ACC112 (cell line): ENCODE results near the gene PHOX2B.
"Not testable (repeated sequence)": the region's sequence is repeated elsewhere in the genome, so short reads cannot be mapped to it uniquely, and the experiment has no call there.

ENCODE experiments used
- H2AFZ ChIP-seq: fragments of 200-600 bp; sonication (generic); one replicate; pipeline ENCODE4 v1.6.0; 2017; ENCODE audit warnings: antibody characterized with exemption, low read length; ENCODE audit not compliant: unreplicated experiment
- H3K27ac ChIP-seq: fragments of 200-600 bp; sonication (generic); 2 replicates; pipeline ENCODE4 v1.5.1; 2014; ENCODE audit warnings: low read depth, mild to moderate bottlenecking, antibody characterized with exemption, low read length, moderate library complexity
- H3K27me3 ChIP-seq: fragments of 200-600 bp; sonication (generic); 2 replicates; pipeline ENCODE4 v1.6.1; 2014; ENCODE audit warnings: mild to moderate bottlenecking, antibody characterized with exemption, low read length, moderate library complexity, mixed read lengths; ENCODE audit not compliant: insufficient read depth
- H3K36me3 ChIP-seq: fragments of 200-600 bp; sonication (generic); 2 replicates; pipeline ENCODE4 v1.6.1; 2016; ENCODE audit warnings: mild to moderate bottlenecking, antibody characterized with exemption, low read length, moderate library complexity, mixed read lengths; ENCODE audit not compliant: insufficient read depth
- H3K4me1 ChIP-seq: fragments of 200-600 bp; sonication (generic); one replicate; pipeline ENCODE4 v1.6.1; 2016; ENCODE audit warnings: low read length, mixed read lengths; ENCODE audit not compliant: insufficient read depth, unreplicated experiment, control insufficient read depth
- H3K4me3 ChIP-seq: fragments of 200-600 bp; sonication (generic); 2 replicates; pipeline ENCODE4 v1.5.1; 2014; ENCODE audit warnings: mild to moderate bottlenecking, low read depth, low read length
- H3K79me2 ChIP-seq: fragments of 200-600 bp; sonication (generic); one replicate; pipeline ENCODE4 v1.6.0; 2016; ENCODE audit warnings: low read length; ENCODE audit not compliant: control insufficient read depth, unreplicated experiment, insufficient read depth

The PHOX2B gene

DNA sequence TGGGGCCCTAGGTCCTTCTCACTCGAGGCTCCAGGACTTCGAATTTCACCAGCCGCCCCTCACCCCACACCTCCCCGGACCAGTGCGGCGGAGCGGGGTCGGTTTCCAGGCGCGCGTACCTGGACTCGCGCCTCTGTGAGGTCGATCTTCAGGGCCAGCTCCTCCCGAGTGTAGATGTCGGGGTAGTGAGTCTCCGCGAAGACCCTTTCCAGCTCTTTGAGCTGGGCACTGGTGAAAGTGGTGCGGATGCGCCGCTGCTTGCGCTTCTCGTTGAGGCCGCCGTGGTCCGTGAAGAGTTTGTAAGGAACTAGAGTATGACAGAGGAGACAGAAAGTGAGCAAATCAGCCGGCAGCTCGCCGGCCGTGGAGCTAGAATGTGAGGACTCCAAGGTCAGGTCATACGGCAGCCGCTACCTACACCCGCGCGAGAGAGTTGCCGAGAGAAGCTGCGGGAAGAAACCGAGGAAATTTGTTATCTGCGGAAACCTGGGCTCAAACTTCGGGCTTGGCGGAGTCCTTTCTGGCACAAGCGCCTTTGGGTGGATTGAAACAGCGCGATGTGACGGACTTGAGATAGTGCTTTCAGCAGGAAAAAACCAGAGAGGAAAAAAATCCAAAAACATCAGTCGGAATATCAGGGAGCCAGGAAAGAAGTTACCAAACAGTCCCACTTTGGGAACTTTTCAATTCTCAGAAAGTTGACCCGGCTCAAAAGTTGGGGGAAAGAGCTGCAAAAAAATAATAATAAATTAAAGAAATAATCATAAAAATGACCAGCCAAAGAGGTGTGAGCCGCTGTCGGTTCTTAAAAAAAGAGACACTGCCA is 1.1 kb downstream of the PHOX2B start:
- Histone ChIP-seq H3K27me3 (peaks cover 98% of the 10 kb centered on the region), H3K4me3 (no peak overlapping the region), H3K27ac (no peak overlapping the region)

DNA sequence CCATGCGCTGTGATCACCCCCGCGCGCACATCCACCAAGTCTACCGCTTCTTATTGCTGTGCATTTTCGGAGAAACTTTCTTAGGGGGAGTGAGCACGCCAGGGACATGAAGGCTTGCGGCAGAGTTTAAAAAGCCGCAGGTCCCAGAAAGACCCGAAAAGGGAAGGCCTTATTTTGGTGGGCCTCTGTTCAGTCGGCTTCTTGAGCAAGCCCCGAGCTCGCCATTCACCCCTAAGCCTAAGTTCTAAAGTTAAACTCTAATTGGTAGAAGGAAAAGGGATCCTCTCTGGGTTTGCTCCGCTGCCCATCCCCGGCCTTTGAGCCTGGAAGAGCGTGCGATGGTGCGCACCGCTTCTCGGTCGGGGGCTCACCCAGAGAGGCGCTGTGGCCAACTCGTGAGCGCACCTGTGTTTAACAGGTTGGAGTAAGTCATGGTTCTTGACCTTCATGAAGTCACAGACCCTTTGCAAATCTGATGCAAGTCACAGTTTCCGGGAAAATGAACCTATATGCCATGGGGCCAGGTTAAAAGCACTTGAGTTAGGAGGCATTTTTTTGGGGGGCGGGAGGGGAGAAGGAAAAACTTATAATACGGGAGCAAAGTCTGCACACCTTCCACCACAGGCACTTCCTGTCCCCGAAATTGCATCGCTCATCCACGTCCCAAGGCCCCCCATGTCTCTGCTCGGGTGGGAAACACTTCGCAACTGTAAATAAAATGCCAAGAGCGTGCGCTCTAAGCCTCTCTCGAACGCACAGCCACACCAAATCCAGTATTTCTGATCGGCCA is 1.9 kb downstream of the PHOX2B start:
- no peak overlapping the region for H3K4me3 ChIP-seq
- no peaks in the 10 kb centered on the region for H3K79me2 ChIP-seq
- peaks cover 91% of the 10 kb centered on the region for H3K27me3 ChIP-seq
- no peaks in the 10 kb centered on the region for H3K4me1 ChIP-seq
- no peaks in the 10 kb centered on the region for H3K36me3 ChIP-seq
- H2AFZ ChIP-seq = no peak overlapping the region
- no peak overlapping the region for H3K27ac ChIP-seq

More for the DNA sequence above, 1.1 kb downstream of the PHOX2B start:
- H3K36me3 ChIP-seq = no peaks in the 10 kb centered on the region
- H3K4me1 ChIP-seq = no peaks in the 10 kb centered on the region
- H2AFZ ChIP-seq = no peak overlapping the region
- no peaks in the 10 kb centered on the region for H3K79me2 ChIP-seq

DNA sequence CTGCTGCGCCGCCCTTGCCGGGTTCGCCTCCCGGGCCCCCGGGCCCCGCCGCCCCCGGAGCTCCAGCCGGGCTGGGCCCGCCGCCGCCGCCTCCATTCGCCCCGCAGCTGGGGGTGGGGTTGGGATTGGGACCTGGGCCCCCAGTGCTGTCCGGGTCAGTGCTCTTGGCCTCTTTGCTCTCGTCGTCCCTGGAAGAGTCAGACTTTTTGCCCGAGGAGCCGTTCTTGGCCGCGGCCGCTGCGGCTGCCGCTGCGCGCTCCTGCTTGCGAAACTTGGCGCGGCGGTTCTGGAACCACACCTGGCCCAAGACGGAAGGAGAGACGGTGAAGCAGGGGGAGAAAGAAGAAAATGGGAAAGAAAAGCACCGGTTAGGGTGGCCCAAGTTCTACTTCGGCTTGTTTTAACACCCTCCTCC is 2.5 kb downstream of the PHOX2B start:
- Histone ChIP-seq H3K4me3 (no peak overlapping the region), H3K36me3 (no peaks in the 10 kb centered on the region), H3K79me2 (no peaks in the 10 kb centered on the region), H3K4me1 (no peaks in the 10 kb centered on the region), H3K27ac (no peak overlapping the region), H3K27me3 (peaks cover 90% of the 10 kb centered on the region), H2AFZ (no peak overlapping the region)

DNA sequence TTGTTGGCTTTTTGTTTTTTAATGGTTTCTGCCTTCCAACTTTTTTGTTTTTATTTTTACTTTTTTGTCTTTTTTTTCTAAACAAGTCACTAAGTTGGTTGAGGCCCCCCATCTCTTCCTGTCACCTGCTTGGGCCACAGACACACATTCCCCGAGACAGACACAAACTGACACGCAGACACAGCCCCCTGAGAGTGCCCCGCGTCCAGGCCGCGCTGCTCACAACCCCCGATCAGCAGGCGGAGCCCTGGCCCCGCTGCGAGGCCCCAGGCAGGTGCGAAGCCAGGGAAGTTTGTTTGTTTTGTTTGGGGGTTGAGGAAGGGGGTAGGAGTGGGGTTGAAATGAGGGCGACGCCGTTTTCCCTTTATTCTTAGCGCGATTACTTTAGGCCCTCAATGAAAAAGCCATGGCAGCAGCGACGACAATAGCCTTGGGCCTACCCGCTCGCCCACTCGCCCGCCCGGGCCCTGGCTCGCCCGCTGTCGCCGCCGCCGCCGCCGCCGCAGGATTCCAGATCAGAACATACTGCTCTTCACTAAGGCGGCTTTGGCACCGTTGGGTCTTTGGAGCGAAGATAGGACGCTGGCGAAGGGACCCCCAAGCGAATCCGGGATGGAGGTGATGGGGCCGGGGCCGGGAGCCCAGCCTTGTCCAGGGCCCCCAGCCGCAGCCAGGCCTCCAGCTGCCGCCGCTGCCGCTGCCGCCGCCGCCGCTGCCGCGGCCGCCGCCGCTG is 3.1 kb downstream of the PHOX2B start:
- Histone ChIP-seq H3K4me1 (no peaks in the 10 kb centered on the region), H3K79me2 (no peaks in the 10 kb centered on the region), H3K27me3 (peaks cover 89% of the 10 kb centered on the region), H3K27ac (no peak overlapping the region), H3K4me3 (no peak overlapping the region), H3K36me3 (no peaks in the 10 kb centered on the region), H2AFZ (no peak overlapping the region)

DNA sequence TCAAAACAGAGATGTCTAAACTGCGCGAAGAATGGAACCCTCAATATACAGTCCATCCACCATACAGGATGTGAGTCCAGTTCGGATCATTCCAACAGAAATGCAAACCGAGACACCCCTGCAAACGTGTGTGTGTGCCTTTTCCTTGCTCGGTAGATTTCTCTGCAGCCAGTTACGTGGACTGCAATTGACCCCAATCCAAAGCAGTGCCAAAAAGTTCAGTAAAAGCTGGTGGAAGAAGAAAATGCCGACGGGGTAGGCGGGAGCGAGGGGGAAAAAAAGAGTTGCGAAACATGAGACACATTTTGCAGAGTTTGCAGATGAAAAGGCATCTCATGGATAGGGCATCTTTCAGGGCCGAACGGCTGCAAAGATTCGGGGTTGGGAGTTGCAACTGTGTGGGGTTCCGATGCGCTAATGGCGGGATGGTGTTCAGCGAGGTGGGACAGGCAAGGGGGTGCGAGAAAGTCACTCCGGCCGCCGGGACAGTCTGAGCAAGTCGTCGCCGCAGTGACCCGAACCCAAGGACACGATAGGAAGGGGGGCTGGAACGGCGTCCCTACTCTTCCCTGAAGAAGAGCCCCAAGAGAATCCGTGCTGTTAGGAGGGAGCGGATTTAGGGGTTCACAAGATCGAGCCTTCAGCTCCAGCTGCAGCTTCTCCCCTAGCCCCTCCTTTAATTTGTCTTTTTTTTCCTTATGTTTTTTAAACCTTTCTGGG is 3.8 kb downstream of the PHOX2B start:
- Histone ChIP-seq H3K4me1 (no peaks in the 10 kb centered on the region), H3K27ac (no peak overlapping the region), H3K79me2 (no peaks in the 10 kb centered on the region), H2AFZ (no peak overlapping the region), H3K4me3 (no peak overlapping the region), H3K27me3 (peaks cover 89% of the 10 kb centered on the region), H3K36me3 (no peaks in the 10 kb centered on the region)

DNA sequence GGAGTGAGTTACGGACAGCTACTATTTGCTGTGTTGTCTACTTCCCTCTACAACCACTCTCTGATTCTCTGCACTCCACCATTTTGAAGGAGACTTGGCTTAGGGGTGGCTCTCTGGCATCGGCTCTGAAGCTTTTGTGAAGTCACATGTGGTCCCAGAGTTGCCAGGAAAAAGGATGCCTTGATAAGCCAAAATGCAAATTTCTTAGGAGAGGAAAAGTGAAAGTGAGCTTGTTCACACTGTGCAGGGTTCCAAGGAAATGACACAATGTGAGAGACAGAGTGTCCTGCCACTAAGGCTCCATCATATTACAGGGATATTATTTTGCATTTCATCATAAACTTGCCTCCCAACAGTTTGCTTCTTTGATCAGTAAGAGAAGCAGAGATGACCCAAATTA is 7.2 kb downstream of the PHOX2B start:
- H3K27me3 ChIP-seq = peaks cover 71% of the 10 kb centered on the region

DNA sequence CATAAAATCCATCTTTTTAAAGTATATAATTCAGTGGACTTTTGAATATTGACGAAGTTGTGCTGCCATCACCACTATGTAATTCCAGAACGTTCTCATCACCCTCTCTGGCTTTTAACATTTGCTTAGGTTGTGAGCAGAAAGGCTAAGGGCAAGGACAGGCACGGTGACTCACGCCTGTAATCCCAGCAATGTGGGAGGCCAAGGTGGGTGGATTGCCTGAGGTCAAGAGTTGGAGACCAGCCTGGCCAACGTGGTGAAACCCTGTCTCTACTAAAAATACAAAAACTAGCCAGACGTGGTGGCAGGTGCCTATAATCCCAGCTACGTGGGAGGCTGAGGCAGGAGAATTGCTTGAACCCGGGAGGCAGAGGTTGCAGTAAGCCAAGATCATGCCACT is 11.0 kb downstream of the PHOX2B start:
- H3K79me2 ChIP-seq, H3K4me1 ChIP-seq, H3K4me3 ChIP-seq, H2AFZ ChIP-seq, H3K36me3 ChIP-seq, H3K27ac ChIP-seq: not testable (repeated sequence)
- peaks cover 55% of the 10 kb centered on the region for H3K27me3 ChIP-seq

More for the DNA sequence above, 7.2 kb downstream of the PHOX2B start:
- no peak overlapping the region for H3K4me3 ChIP-seq
- no peaks in the 10 kb centered on the region for H3K36me3 ChIP-seq
- no peaks in the 10 kb centered on the region for H3K79me2 ChIP-seq
- H3K27ac ChIP-seq = no peak overlapping the region
- H2AFZ ChIP-seq = no peak overlapping the region
- H3K4me1 ChIP-seq = no peaks in the 10 kb centered on the region

DNA sequence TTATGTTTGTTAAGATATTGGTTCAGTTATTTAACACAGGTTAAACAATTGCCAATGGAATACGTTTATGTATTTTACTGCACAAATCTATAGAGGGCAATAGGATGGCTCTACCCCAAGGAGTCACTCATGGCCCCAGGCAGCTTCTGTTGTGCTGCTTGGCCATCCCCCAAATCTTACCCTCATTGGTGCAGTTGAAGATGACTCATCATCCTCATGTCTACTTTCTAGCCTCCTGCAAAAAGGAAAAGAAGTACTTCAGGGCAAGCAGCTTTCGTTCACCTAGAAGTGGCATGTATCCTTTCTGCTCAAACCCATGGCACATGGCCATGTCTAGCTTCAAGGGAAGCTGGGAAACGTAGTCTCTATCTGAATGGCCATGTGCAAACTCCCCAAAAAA is 14.2 kb downstream of the PHOX2B start:
- Histone ChIP-seq H3K4me1 (no peaks in the 10 kb centered on the region), H3K27me3 (peaks cover 53% of the 10 kb centered on the region), H3K4me3 (no peak overlapping the region), H3K27ac (no peak overlapping the region), H3K79me2 (no peaks in the 10 kb centered on the region), H2AFZ (no peak overlapping the region), H3K36me3 (no peaks in the 10 kb centered on the region)

DNA sequence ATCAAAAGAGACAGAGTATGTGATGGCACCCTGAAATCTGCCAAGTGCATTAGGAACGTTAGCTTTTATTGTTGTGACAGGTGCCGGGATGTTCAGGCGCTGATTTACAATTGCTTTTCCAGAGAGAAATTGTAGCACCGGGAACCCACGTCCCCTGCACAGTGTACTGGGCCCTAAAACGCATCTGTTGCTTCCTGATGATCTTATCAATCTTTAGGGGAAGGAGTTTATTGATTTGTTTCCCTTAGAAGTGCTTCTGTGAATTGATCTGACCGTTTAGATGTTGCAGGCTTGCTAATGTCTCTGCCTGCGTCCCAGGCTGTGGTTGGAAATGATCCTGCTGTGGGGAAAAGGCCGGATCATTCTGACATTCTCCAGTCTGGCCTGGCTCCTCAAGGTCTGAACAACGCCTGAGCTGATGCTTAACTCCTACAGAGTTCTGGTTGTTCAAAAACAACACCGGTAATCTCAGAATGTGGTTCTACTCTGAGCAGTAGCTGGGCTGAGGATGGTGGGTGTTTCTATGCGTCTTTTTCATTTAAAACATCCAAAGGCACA is 16.9 kb downstream of the PHOX2B start:
- Histone ChIP-seq H3K27ac (no peak overlapping the region), H3K4me1 (no peaks in the 10 kb centered on the region), H2AFZ (no peak overlapping the region), H3K36me3 (no peaks in the 10 kb centered on the region), H3K79me2 (no peaks in the 10 kb centered on the region), H3K4me3 (no peak overlapping the region), H3K27me3 (peaks cover 48% of the 10 kb centered on the region)

DNA sequence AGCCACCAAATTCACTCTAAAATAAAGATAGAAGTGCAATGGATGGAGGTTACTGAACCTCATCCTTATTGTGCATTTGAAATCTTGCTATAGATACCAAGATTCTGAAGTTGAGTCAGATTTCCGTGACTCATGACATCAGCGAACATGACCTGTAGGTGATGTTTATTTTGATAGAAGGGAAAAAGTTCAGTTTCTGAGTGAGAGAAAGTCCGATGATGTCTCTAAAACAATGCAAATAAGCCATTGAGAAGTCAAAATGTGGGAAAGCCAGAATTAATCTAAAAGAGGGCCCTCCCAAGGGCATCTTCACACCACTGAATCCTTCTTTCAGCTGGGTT is 20.0 kb downstream of the PHOX2B start:
- Histone ChIP-seq H3K4me3 (no peak overlapping the region), H3K27me3 (peaks cover 44% of the 10 kb centered on the region), H3K4me1 (no peaks in the 10 kb centered on the region), H3K27ac (no peak overlapping the region), H3K79me2 (no peaks in the 10 kb centered on the region), H2AFZ (no peak overlapping the region), H3K36me3 (no peaks in the 10 kb centered on the region)
